ENCODE measurements around the gene ZNF710. TPM values are rescaled to one million over a fixed set of nuclear protein-coding genes. Genes with fewer than 3 reads are reported as not detected.
A peak's percentile ranks its signal among the peaks of the same experiment; 100 is the strongest.

Gene ZNF710
- total RNA-seq, 1 donor from 2014 or later, result 26.9 TPM

DNA sequence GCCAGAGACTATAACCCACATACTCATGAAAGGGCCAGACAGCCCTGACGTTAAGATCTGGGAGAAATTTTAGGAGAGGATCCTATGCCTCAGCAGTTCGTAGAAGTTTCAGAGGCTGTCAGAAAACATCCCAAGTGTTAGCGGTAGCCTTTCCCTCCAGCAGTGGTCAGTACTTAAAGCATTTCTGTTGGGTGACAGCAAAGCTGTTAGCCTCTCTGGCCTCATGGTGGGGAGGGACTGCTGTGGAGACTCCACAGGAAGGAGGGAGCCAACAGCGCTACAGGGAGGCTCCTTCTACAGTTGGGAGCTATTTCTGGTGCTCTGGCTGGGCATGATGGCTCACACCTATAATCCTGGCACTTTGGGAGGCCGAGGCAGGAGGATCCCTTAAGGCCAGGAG is 73.8 kb downstream of the ZNF710 start:
- Histone ChIP-seq H2AFZ (ENCODE audit: low read depth, low read length) (no peak overlapping the region), H3K36me3 (ENCODE audit: insufficient read depth, low read length) (no peaks in the 10 kb centered on the region), H3K4me3 (ENCODE audit: insufficient read depth, low read depth, low read length) (no peak overlapping the region), H3K27ac (ENCODE audit: low read depth, low read length) (no peak overlapping the region), H3K27me3 (ENCODE audit: insufficient read depth, low read length) (no peaks in the 10 kb centered on the region), H3K79me2 (ENCODE audit: insufficient read depth, low read length) (no peaks in the 10 kb centered on the region), H3K4me1 (ENCODE audit: insufficient read depth, low read length) (no peaks in the 10 kb centered on the region), H3K4me2 (ENCODE audit: low read length) (no peak overlapping the region), H4K20me1 (ENCODE audit: insufficient read depth, low read length) (peaks cover 1% of the 10 kb centered on the region), H3K9ac (ENCODE audit: low read length) (no peak overlapping the region), H3K9me3 (ENCODE audit: insufficient read depth, low read depth, low read length) (no peaks in the 10 kb centered on the region)
- Mint-ChIP-seq H3K4me3 (ENCODE audit: unreplicated experiment) (no peak overlapping the region), H3K36me3 (ENCODE audit: low read depth, unreplicated experiment) (peaks cover 8% of the 10 kb centered on the region), H3K9me3 (ENCODE audit: unreplicated experiment) (no peaks in the 10 kb centered on the region), H3K27ac (ENCODE audit: unreplicated experiment) (no peak overlapping the region), H3K4me1 (ENCODE audit: low read depth, unreplicated experiment) (peaks cover 10% of the 10 kb centered on the region), H3K27me3 (ENCODE audit: low read depth, unreplicated experiment) (no peaks in the 10 kb centered on the region)
- FAIRE-seq, result no peak
- DNase-seq (ENCODE audit: low read depth), result no peak
- TF ChIP-seq EZH2 (IDR thresholded peaks at IDR 0.05; ENCODE audit: insufficient read depth, low read length), result no peak
- TF ChIP-seq, protein P1, sequence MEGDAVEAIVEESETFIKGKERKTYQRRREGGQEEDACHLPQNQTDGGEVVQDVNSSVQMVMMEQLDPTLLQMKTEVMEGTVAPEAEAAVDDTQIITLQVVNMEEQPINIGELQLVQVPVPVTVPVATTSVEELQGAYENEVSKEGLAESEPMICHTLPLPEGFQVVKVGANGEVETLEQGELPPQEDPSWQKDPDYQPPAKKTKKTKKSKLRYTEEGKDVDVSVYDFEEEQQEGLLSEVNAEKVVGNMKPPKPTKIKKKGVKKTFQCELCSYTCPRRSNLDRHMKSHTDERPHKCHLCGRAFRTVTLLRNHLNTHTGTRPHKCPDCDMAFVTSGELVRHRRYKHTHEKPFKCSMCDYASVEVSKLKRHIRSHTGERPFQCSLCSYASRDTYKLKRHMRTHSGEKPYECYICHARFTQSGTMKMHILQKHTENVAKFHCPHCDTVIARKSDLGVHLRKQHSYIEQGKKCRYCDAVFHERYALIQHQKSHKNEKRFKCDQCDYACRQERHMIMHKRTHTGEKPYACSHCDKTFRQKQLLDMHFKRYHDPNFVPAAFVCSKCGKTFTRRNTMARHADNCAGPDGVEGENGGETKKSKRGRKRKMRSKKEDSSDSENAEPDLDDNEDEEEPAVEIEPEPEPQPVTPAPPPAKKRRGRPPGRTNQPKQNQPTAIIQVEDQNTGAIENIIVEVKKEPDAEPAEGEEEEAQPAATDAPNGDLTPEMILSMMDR (IDR thresholded peaks at IDR 0.05; ENCODE audit: insufficient read depth, low read depth, low read length), result no peak

DNA sequence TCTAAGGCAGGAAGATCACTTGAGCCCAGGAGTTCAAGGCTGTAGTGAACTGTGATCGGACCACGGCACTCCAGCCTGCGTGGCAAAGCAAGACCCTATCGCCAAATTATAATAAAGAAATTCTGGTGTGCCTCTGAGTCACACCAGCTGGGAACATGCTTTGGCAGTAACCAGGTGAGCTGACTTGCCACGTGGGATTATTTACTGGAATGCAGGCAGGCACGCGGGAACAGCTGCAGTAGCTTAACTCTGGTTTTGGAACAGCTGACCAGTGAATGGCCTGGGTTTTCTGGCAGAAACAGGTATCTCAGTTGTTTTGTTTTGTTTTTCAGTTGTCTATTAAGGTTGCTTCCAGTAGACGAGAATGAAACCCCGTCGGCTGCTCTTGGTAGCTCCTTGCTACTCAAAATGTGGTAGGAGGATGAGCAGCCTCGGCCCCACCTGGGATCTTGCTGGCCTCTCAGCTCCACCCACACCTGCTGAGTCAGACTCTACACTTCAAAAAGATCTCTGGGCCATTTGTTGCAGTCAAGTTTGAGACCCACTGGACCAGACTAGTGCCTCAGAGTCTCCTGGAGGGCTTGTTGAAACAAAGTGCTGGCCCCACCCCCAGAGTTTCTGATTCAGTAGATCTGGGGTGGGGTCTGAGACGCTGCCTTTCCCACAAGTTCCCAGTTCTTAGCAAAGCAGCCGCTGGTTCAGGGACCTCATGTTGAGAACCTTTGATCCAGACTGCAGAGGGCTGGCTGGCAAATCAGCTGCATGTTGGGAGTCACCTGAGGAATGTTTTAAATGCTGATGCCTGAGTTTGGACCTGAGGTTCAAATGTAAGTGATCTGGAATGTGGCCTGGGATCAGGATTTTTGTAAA is 74.5 kb downstream of the ZNF710 start:
- Histone ChIP-seq H3K9me3 (ENCODE audit: insufficient read depth, low read depth, low read length) (no peaks in the 10 kb centered on the region), H4K20me1 (ENCODE audit: insufficient read depth, low read length) (no peaks in the 10 kb centered on the region), H3K4me2 (ENCODE audit: low read length) (no peak overlapping the region), H3K4me3 (ENCODE audit: insufficient read depth, low read depth, low read length) (no peak overlapping the region), H3K36me3 (ENCODE audit: insufficient read depth, low read length) (peaks cover 2% of the 10 kb centered on the region), H3K79me2 (ENCODE audit: insufficient read depth, low read length) (no peaks in the 10 kb centered on the region), H3K9ac (ENCODE audit: low read length) (no peak overlapping the region), H2AFZ (ENCODE audit: low read depth, low read length) (no peak overlapping the region), H3K4me1 (ENCODE audit: insufficient read depth, low read length) (no peaks in the 10 kb centered on the region), H3K27ac (ENCODE audit: low read depth, low read length) (no peak overlapping the region), H3K27me3 (ENCODE audit: insufficient read depth, low read length) (no peaks in the 10 kb centered on the region)
- Mint-ChIP-seq H3K36me3 (ENCODE audit: low read depth, unreplicated experiment) (peaks cover 8% of the 10 kb centered on the region), H3K27me3 (ENCODE audit: low read depth, unreplicated experiment) (no peaks in the 10 kb centered on the region), H3K4me1 (ENCODE audit: low read depth, unreplicated experiment) (peaks cover 10% of the 10 kb centered on the region), H3K27ac (ENCODE audit: unreplicated experiment) (peak overlapping the region; percentile 60), H3K4me3 (ENCODE audit: unreplicated experiment) (peak overlapping the region; percentile 2), H3K9me3 (ENCODE audit: unreplicated experiment) (no peaks in the 10 kb centered on the region)
- TF ChIP-seq, protein P1 (IDR thresholded peaks at IDR 0.05; ENCODE audit: insufficient read depth, low read depth, low read length), result no peak
- FAIRE-seq (no peak), DNase-seq (ENCODE audit: low read depth) (peak; percentile 27)

DNA sequence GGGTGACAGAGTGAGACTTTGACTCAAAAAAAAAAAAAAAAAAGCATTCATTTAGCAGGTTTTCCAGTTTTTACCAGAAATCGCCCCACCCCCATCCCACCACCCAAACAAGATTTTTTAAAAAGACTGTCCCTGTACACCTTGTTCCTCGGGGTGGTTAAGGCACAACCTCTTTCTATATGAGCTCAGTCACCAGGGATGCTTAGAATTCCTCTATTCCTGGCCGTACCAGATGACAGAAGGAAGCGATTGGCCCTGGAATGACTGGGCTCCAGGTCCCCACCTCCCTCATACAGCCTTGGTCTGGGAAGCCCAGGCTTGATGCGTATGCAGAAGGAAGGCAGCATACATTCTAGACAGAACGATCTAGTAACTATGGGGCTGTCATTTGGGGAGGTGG is 75.6 kb downstream of the ZNF710 start:
- H3K4me3 ChIP-seq (ENCODE audit: insufficient read depth, low read depth, low read length), result no peak overlapping the region
- H3K27me3 ChIP-seq (ENCODE audit: insufficient read depth, low read length), result no peaks in the 10 kb centered on the region
- H3K9me3 Mint-ChIP-seq (ENCODE audit: unreplicated experiment), result no peaks in the 10 kb centered on the region
- peaks cover 8% of the 10 kb centered on the region for H3K36me3 Mint-ChIP-seq (ENCODE audit: low read depth, unreplicated experiment)
- H3K27ac ChIP-seq (ENCODE audit: low read depth, low read length), result no peak overlapping the region
- H3K27ac Mint-ChIP-seq (ENCODE audit: unreplicated experiment), result no peak overlapping the region
- H3K27me3 Mint-ChIP-seq (ENCODE audit: low read depth, unreplicated experiment), result no peaks in the 10 kb centered on the region
- H3K9ac ChIP-seq (ENCODE audit: low read length), result no peak overlapping the region
- H3K4me3 Mint-ChIP-seq (ENCODE audit: unreplicated experiment), result no peak overlapping the region
- no peaks in the 10 kb centered on the region for H4K20me1 ChIP-seq (ENCODE audit: insufficient read depth, low read length)
- H3K4me2 ChIP-seq (ENCODE audit: low read length), result no peak overlapping the region
- H3K4me1 ChIP-seq (ENCODE audit: insufficient read depth, low read length), result no peaks in the 10 kb centered on the region
- no peak for TF ChIP-seq EZH2 (IDR thresholded peaks at IDR 0.05; ENCODE audit: insufficient read depth, low read length)
- TF ChIP-seq, protein P1 (IDR thresholded peaks at IDR 0.05; ENCODE audit: insufficient read depth, low read depth, low read length), result no peak
- H3K4me1 Mint-ChIP-seq (ENCODE audit: low read depth, unreplicated experiment), result peaks cover 11% of the 10 kb centered on the region
- no peaks in the 10 kb centered on the region for H3K9me3 ChIP-seq (ENCODE audit: insufficient read depth, low read depth, low read length)
- no peak overlapping the region for H2AFZ ChIP-seq (ENCODE audit: low read depth, low read length)
- peaks cover 2% of the 10 kb centered on the region for H3K36me3 ChIP-seq (ENCODE audit: insufficient read depth, low read length)
- H3K79me2 ChIP-seq (ENCODE audit: insufficient read depth, low read length), result no peaks in the 10 kb centered on the region
- DNase-seq (ENCODE audit: low read depth) (no peak), FAIRE-seq (no peak)
